ENCODE results near the gene KLHDC7B. TPM values are rescaled to one million over a fixed set of nuclear protein-coding genes. Genes with fewer than 3 reads are reported as not detected.

KLHDC7B gene
- total RNA-seq, 6 donors from 2014 or later: 0.39 to 1.5 (median 0.81) TPM; not detected in 2

DNA sequence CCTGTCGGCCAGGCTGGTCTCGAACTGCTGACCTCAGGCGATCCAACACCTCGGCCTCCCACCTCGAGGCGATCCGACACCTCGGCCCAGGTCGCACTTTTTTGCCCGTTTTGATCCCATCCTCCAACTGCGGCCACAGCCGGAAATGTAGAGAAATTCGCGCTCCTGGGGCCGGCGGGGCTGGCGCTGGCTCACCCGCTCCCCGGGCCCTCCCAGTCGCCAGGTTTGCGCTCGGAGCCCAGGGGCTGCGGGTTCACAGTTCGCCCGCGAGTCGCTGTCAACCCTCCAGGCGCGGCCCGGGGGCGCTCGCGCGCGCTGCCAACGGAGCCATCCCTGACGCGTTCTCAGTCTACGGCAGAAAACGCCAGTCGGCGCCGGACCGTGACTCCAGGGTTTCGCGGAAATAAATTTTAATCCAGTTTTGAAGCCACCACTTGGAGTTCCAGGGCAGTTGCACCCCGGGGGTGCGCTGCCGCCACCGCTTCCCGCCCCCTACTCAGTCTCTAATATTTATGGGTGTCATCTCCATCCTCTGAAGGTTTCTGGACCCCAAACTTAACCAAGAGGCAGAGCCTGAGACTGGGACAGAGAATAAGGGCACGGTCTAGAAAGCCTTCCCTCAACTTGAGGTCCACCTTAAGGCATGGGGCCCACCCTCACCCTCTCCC, 1.5 kb upstream of the KLHDC7B start:
- ATAC-seq (ENCODE audit: low FRiP score in 2 of 2) (peak; percentile 34 to 68), DNase-seq (peak; percentile 90 to 97)
- H3K36me3 ChIP-seq: no peaks in the 10 kb centered on the region
- TF ChIP-seq, protein P1, sequence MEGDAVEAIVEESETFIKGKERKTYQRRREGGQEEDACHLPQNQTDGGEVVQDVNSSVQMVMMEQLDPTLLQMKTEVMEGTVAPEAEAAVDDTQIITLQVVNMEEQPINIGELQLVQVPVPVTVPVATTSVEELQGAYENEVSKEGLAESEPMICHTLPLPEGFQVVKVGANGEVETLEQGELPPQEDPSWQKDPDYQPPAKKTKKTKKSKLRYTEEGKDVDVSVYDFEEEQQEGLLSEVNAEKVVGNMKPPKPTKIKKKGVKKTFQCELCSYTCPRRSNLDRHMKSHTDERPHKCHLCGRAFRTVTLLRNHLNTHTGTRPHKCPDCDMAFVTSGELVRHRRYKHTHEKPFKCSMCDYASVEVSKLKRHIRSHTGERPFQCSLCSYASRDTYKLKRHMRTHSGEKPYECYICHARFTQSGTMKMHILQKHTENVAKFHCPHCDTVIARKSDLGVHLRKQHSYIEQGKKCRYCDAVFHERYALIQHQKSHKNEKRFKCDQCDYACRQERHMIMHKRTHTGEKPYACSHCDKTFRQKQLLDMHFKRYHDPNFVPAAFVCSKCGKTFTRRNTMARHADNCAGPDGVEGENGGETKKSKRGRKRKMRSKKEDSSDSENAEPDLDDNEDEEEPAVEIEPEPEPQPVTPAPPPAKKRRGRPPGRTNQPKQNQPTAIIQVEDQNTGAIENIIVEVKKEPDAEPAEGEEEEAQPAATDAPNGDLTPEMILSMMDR (IDR thresholded peaks at IDR 0.05): peak; percentile 54 to 70 (median 64)
- TF ChIP-seq POLR2AphosphoS5 (IDR thresholded peaks at IDR 0.05) (peak in 1 of 2 donors; percentile 59), POLR2A (IDR thresholded peaks at IDR 0.05) (peak in 1 of 4 donors; percentile 51), EP300 (IDR thresholded peaks at IDR 0.05) (no peak)
- peaks cover 0 to 29% (median 8%) of the 10 kb centered on the region in 4 donors for H3K27me3 ChIP-seq
- peaks cover 37 to 68% (median 57%) of the 10 kb centered on the region in 4 donors for H3K4me1 ChIP-seq
- peak overlapping the region; percentile 68 to 98 (median 94) for H3K27ac ChIP-seq
- no peaks in the 10 kb centered on the region for H3K9me3 ChIP-seq
- 3 to 6% methylated on average over 21 to 52 of the region's 52 CpGs for WGBS, 2 donors
- H3K4me3 ChIP-seq: peak overlapping the region in 3 of 4 donors; percentile 10 to 40 (median 37)

DNA sequence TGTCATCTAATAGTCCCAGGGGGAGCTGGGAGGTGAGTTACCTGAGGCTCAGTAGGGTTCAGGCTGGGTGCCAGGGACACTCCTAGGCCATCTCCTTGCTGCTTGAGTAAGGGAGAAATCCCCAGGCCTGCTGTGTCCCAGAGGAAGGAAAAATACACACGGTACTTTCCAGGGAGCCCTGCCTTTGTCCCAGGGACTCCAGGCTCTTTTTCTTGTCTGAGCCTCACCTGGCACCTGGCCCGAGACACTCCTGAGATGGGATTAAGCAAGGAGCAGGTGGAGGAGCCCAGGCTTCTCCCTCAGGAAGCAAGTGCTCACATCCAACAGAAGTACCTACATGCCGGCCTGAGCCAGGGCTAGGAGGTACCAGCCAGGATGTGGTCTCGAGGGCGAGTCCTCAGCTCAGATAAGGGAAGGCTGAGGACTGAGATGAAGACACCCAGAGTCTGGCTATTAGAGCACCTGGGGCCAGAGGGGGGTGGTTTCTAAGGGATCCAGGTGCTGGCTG, 899 bp upstream of the KLHDC7B start:
- Histone ChIP-seq H3K9me3 (no peaks in the 10 kb centered on the region), H3K27ac (peak overlapping the region; percentile 68 to 98 (median 94)), H3K36me3 (no peaks in the 10 kb centered on the region), H3K27me3 (peaks cover 0 to 29% (median 9%) of the 10 kb centered on the region in 4 donors), H3K4me1 (peaks cover 34 to 65% (median 54%) of the 10 kb centered on the region in 4 donors), H3K4me3 (no peak overlapping the region)
- WGBS, 2 donors: 58% methylated on average over 5 of the region's 5 CpGs; no CpG with 5 or more reads in 1 of the 2 donors
- DNase-seq (peak in 1 of 2 donors; percentile 89), ATAC-seq (ENCODE audit: low FRiP score in 2 of 2) (peak in 1 of 2 donors; percentile 3)
- TF ChIP-seq POLR2AphosphoS5 (IDR thresholded peaks at IDR 0.05): no peak
- no peak for TF ChIP-seq EP300 (IDR thresholded peaks at IDR 0.05)

DNA sequence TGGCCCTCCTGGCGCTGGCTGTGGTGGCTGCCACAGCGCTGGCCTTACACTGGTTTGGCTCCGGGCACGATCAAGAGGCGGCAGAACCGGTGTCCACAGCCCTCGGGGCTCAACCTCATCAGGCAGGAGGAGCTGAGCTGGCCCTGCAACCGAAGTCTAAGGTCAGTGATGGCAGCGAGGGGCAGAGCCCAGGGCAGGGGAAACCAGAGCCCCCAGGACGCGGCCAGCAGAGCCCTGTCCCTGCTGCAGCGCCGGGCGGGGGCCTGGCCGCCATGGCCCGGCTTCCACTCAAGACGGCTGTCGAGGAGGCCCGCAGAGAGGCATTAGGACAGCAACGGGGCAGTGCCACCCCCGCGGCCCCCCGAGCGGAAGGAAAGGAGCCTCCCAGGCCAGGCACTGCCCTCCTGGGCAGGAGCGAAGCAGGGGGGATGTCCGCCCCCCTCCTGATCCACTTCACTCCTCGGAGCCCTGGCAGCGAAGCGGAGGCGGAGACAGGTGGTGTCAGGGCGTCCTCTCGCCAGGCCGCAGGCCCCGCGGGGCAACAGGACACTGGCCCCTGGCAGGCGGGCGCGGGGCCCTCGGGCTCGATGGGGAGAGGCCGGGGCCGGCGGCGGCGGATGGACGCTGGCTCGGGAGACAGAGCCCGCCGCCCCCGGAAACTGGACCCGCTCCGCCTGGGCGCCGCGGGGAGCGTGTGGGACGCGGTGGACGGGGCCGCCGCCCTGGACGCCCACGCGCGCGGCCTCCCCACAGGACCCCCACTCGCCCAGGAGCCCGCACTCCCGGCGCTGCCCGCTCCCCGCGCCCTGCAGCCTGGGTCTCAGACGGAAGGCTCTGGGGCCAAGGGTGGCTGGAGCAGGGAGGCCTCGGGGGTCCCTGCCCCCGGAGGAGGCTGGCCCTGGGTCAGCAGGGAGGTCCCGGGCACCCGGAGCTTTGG, 895 bp downstream of the KLHDC7B start:
- ATAC-seq (ENCODE audit: low FRiP score in 2 of 2): no peak
- 76 to 80% methylated on average over 25 to 73 of the region's 78 CpGs for WGBS, 2 donors

DNA sequence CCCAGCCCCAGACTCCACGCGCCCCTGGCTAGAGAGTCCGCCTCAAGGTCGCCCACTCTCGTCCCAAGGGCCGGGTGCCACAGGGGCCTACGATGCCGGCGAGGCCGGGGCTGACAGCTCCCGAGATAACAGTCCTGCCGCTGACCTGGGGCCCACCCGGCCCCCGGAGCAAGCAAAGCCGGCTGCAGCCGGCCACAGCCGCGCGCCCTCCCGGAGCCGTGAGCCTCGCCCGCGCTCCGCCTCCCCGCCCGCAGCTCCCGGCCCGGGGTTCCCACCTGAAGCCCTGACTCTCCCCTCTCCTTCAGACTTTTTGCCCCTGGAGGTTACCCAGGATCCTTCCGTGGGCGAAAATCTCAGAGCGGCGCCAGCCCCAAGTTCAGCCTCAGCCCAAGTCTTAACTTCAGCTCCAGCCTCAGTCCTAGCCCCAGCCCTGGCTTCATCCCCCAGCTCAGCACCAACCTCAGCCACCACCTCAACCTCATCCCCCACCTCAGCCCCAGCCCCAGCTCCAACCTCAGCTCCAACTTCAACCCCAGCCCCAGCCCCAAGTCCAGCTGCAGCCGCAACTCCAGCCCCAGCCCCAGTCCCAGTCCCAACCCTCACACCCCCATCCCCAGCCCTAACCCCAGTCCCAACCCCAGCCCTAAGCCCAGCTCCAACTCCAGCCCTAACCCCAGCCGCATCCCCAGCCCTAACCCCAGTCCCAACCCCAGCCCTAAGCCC, 1.7 kb downstream of the KLHDC7B start:
- peaks cover 0 to 29% (median 9%) of the 10 kb centered on the region in 4 donors for H3K27me3 ChIP-seq
- no peak overlapping the region for H3K27ac ChIP-seq
- H3K4me3 ChIP-seq: no peak overlapping the region
- WGBS, 2 donors: 32 to 41% methylated on average over 13 to 28 of the region's 35 CpGs
- DNase-seq: peak in 1 of 2 donors; percentile 82
- no peaks in the 10 kb centered on the region for H3K9me3 ChIP-seq
- no peak for ATAC-seq (ENCODE audit: low FRiP score in 2 of 2)
- no peaks in the 10 kb centered on the region for H3K36me3 ChIP-seq
- no peak for TF ChIP-seq POLR2AphosphoS5 (IDR thresholded peaks at IDR 0.05)
- TF ChIP-seq EP300 (IDR thresholded peaks at IDR 0.05): no peak
- TF ChIP-seq, protein P1 (IDR thresholded peaks at IDR 0.05): no peak
- TF ChIP-seq POLR2A (IDR thresholded peaks at IDR 0.05): no peak
- peaks cover 22 to 53% (median 35%) of the 10 kb centered on the region in 4 donors for H3K4me1 ChIP-seq

More for the DNA sequence above, 895 bp downstream of the KLHDC7B start:
- DNase-seq: peak in 1 of 2 donors; percentile 85
- peaks cover 0 to 29% (median 9%) of the 10 kb centered on the region in 4 donors for H3K27me3 ChIP-seq
- H3K36me3 ChIP-seq: no peaks in the 10 kb centered on the region
- H3K4me3 ChIP-seq: no peak overlapping the region
- H3K4me1 ChIP-seq: peaks cover 25 to 57% (median 40%) of the 10 kb centered on the region in 4 donors
- TF ChIP-seq POLR2A (IDR thresholded peaks at IDR 0.05): no peak
- TF ChIP-seq POLR2AphosphoS5 (IDR thresholded peaks at IDR 0.05): no peak
- TF ChIP-seq, protein P1 (IDR thresholded peaks at IDR 0.05): no peak
- TF ChIP-seq EP300 (IDR thresholded peaks at IDR 0.05): no peak
- H3K9me3 ChIP-seq: no peaks in the 10 kb centered on the region
- H3K27ac ChIP-seq: no peak overlapping the region

All from upper lobe of left lung (tissue), 6 donors.